ENCODE results near the gene PDE10A.
A peak's percentile ranks its signal among the peaks of the same experiment; 100 is the strongest.

The PDE10A gene

GRCh38 chr6:165678904-165679303, 15.9 kb upstream of the PDE10A start:
- no peak for DNase-seq

DNA sequence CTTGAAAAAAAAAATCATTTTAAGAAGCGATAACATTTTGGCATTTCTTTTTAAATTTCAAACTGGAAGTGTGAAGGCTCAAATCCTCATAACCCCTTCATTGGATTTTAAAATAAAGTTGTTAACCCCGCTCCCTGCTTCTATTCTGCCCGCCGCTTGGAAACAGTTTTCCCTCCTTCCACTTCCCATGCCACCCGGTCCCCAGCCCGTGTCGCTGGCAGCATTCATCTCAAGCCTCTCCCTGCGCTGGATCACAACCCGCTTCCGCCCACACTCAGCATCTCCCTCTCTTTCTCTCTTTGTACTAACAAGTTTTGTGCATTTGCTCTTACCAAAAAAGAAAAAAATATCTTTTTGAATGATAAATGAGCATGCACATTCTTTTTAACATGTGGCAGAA, 15.4 kb upstream of the PDE10A start:
- peak in 2 of 58 donors; percentile 12 to 19 for DNase-seq

DNA sequence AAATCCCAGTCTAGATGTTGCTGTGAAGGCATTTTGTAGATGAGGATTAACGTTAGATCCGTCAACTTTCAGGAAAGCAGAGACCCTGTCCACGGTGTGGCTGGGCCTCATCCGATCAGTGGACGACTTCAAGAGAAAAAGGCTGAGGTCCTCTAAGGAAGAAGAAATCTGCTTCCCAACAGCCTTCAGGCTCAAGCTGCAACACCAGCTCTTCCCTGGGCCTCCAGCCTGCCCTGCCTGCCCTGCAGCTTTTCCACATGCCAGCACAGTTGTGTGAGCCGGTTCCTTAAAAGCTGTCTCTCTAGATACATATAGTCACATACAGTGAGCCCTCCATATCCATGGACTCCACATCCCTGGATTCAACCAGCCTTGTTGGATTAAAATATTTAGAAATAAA, 14.1 kb upstream of the PDE10A start:
- DNase-seq: no peak

DNA sequence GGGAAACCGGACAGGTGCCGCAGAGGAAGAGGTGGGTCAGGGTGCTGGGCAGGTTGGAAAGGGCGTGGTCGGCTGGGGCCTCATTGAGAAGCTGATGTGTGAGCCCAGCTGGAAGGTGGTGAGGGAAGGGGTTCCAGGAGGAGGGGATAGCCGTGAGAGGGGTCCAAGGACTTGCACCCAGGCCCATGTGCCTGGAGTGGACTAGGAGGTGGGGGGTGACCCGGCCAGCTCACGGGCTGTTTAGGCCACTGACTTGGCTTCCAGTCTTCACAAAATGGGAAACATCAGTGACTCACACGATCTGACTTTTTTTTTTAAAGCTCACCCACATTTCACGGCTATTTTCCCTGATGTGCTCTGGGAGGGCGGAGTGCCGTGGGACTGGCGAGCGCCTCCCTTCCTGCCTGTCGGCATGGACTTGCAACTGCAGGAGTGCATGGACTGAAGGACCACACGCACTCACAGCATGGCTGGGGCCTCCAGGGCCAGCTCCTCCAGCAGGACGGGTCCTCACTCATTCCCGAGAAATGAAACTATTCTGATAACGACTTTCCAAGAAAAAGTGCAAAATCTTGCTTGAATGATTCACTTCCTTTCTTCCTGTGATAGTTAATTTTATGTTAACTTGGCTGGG, 13.5 kb upstream of the PDE10A start:
- no peak for DNase-seq

DNA sequence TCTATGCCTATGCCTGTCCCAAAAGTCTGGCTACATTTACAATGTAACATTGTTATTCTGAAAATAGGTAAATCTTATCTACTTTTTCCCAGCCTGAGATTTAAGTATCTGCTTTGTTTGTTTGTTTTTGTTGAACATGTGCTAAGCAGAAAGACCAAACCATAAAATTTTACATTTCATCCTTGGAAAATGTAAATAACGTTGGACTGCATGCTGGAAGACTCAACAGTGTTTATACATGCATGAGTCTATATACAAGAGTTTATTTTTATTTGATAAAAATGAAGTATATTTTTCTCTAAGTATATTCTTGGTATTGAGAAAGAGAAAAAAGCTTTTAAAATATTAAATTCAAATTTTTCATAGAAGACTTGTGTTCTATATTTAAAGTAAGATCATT, 12.1 kb upstream of the PDE10A start:
- DNase-seq: no peak

- DNase-seq: no peak
These were observed 11.4 kb upstream of the PDE10A start for GRCh38 chr6:165674155-165675029.

DNA sequence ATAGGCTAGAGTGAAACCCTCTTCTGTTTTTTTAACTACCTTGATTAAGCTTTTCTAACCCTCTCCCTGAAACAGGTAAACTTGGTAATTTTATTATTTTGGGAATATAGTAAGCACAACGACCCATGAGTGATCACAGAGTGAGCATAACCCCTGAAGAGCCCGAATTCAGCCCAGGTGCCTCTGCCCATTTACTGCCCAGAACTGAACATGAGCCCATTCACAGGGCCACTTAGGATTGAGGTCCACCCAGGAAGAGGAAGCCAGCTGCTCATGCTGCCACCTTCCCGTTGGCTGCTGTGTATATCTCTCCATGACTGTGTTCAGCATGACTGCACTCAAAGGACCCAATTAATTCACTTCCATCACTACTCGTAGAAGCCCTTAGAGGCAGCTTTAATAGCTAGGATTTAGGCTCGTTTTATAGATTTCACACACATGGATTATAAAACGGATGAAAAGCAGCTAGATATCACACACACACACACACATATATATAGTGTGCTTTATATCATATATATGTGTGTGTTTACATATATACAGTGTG, 8.3 kb upstream of the PDE10A start:
- no peak for DNase-seq

GRCh38 chr6:165668951-165669350, 5.9 kb upstream of the PDE10A start:
- DNase-seq: no peak

DNA sequence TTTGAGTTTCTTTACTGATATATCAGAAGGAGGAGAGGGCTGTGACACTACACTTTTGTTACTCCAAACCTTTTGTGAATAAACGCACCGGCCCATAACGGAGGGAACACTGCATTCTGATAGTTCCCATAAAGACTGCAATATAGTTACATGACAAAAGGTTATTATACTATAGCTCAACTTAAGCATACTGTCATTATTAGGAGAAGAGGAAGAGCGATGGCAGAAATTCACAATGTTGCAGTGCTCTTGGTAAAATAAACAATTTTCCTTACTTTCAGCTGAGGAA, 2.3 kb upstream of the PDE10A start:
- DNase-seq: no peak

GRCh38 chr6:165664559-165665383, 1.7 kb upstream of the PDE10A start:
- DNase-seq: no peak

DNA sequence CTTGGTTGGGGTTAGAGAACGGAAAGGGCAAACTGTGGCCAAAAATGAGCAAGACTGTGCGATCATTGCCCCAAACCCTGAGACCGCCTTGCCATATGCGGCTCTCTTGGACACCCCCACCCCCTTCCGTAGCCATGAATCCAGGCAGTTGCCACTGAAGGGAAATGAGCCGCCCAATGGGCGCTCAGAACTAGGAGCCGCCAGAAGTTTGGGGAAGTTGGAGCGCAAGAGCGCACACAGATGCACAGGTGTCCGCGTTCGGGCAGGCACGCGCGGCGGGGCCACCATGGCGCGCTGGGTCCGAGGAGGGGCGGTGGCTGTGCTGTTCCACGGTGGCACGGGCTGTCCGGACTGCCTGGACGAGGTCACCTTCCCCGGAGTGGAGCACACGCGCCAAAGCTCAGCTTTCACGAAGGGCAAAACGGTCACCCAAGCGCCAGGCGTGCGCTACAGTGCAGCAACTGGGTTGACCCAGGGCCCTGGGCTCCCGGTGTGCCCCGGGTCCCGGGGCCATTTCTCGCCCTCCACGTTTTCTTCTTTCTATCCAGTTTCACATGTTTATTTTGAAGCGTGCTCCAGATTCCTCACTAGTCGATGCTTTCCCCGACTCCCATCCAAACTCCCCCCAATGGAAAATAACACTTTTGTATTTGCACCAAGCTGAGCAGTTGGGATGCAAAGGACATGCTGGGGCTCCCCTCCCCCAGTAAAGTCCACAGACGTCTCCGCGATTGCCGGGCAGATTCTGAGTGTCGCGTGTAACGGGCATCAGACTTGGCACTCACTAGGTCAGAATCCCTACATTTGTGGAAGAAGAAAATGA, 906 bp upstream of the PDE10A start:
- DNase-seq: no peak

GRCh38 chr6:165663377-165663735, 315 bp upstream of the PDE10A start:
- peak in 2 of 58 donors; percentile 17 to 54 for DNase-seq

GRCh38 chr6:165662041-165662748, 846 bp downstream of the PDE10A start:
- peak in 10 of 58 donors; percentile 8 to 52 (median 21) for DNase-seq

DNA sequence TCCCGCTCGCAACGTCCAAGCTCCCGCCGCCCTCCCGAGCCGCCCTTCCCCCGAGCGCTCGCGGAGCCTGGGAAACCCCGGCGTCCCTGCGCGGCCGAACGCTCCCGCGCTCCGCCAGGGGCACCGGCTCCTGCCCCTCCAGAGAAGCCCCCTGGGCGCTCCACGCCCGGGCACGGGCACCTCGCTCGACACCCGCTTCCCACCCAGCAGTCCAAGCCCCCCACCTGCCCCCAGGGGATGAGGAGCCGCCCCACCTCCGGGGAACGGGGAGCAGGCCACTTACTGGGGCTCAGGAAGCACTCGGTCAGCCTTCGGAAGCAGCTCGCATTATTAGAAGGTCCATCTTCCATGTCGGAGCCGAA, 1.4 kb downstream of the PDE10A start:
- DNase-seq: no peak

- DNase-seq: no peak
These were observed 2.0 kb downstream of the PDE10A start for GRCh38 chr6:165660857-165661663.

DNA sequence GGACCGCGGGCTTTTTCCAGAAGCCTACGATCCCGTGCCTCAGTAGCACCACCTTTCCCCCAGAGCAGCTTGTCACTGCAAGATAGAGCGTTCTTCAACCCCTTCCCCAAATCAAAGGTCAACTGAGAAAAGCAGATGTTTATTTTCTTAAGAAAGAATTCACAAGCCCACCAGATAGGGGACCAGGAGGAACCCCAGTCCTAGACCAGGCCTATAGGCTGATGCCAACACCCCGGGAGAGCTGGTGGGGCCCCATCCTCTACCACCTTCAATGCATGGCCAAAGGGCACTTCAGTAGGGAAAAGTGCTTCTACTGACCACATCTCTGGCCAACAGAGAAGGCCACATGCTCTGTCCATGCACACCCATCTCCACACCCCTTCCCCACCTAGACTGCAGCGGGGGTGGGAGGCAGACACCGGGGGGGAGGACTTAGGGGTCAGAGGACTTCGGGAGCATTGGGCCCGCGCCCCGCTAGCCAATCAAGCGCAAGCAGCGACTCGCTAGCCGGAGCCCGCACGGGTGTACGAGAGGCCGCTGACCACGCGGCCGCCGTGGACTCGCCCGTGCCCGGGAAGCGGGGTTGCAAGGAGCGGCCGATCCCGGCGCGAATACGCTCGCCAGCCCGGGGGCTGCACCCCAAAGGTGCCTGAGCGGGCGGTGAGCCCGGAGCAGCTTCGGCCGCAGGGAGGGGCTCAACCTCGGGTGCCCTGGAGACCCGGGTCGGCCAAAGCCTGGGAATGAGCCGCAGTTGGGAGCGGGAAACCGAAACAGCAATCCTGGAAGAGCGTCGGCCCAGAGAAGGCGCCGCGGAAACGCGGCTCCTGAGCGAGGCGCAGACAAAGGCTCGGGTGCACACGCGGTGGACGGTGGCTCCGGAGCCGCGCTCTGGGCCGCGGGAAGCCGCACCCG, 2.8 kb downstream of the PDE10A start:
- DNase-seq: no peak

- DNase-seq: no peak
These were observed 4.5 kb downstream of the PDE10A start for GRCh38 chr6:165658395-165659058.

GRCh38 chr6:165657325-165657680, 5.7 kb downstream of the PDE10A start:
- no peak for DNase-seq

Measured in anterior cingulate cortex (tissue), 58 donors.